ENCODE results near the gene ULK4.

The ULK4 gene

DNA sequence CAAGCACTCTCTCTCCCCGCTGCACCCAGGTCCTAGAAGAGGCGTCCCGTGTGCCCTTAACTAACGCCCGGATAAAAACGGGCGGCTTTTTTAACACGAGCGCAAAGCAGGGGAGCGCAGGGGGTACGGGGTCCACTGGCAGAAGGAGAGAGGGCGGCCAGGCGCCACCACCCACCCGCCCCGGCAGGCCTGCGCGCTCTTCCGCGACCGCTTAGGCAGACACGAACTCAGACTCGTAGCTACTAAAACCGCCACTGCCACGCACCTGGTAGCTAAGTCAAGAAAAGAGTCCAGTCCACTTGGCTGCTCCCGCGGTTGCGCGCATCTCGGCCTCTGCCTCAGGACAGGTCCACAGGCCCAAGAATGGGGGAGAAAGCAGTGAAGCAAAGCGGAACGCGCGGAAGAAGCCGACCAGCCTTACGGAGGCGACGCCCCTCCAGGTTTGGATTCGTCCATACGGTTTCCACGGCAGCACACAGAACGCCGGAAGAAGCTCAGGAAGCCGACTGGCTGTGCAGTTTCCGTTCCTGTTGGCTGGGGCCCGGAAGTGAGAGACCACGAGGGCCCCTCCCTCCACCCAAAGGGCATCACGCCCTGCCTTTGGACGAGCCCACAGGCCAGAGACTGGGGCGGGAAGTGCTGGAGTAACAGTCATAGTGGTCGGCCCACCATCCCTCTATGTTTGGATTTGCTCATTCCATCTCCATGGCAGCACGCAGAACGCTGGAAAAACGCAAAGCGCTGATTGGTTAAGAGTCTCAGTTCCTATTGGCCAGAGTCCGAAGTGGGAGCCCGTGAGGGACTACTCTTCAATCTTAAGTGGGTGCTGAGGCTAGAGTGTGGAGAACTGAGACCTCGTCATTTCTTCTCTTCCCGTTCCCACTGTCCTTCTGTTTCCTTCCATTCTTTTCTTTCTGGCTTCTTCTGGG, at the start of gene ULK4:
Gene ULK4, minus strand, starts transcription at position 353 of the 929 bp plus-strand sequence. CDS start 7,344 bp downstream, outside the sequence.
- H3K36me3 ChIP-seq (replicated peaks) = no peaks in the 10 kb centered on the region; the same call in 1 of the 2 replicates
- no peaks in the 10 kb centered on the region for H3K9me3 ChIP-seq
- peak; percentile 97 for DNase-seq (ENCODE audit: low spot score in 2 of 2)
- peak within 1 kb of the TSS; percentile 96 for H3K4me3 ChIP-seq
- no peaks in the 10 kb centered on the region for H3K27me3 ChIP-seq (ENCODE audit: low read depth)
- in situ Hi-C loops (cut with MboI; ENCODE audit: low sequenced_read_pairs) = no loop called here
- H3K4me1 ChIP-seq = peaks cover 5% of the 10 kb centered on the region

DNA sequence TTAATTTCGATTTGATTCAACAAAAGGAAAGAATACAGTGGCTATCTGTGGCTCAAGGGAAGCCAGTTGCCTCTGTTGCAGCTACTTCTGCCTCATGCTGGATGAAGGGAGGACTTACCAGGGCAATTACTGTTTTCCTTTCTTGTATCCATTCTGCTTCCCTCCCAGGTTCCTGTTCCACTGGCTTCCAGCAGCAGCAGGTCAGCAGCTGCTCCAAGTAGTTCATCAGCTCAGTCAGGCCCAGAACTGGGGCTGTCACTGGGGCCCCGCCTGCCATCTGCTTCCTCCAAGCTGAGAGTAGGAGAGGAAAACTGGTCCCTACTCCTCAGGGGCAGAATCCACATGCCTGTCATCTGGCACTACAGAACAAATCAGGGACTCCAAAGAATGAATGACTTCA, 48.6 kb upstream of the ULK4 start:
- Histone ChIP-seq H3K4me3 (no peak overlapping the region), H3K36me3 (replicated peaks) (no peaks in the 10 kb centered on the region), H3K27me3 (ENCODE audit: low read depth) (no peaks in the 10 kb centered on the region), H3K9me3 (no peaks in the 10 kb centered on the region), H3K4me1 (peaks cover 8% of the 10 kb centered on the region)
- no peak for DNase-seq (ENCODE audit: low spot score in 2 of 2)
- in situ Hi-C loops (cut with MboI; ENCODE audit: low sequenced_read_pairs) = no loop called here

DNA sequence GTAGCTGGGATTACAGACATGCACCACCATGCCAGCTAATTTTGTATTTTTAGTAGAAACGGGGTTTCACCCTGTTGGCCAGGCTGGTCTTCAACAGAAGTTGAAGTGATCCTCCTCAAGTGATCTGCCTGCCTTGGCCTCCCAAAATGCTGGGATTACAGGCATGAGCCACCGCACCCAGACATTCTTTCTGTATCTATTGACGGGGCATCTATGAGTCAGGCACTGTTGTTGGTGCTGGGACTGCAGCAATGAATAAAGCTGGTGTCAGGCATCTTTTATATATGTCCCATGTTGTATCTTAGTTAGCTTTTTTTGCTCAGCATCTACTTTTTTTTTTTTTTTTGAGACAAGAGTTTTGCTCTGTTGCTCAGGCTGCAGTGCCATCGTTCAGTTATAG, 47.6 kb upstream of the ULK4 start:
- Histone ChIP-seq H3K36me3 (replicated peaks) (no peaks in the 10 kb centered on the region), H3K9me3 (no peaks in the 10 kb centered on the region), H3K4me1 (peaks cover 5% of the 10 kb centered on the region; the same call in 1 of the 2 replicates), H3K27me3 (ENCODE audit: low read depth) (no peaks in the 10 kb centered on the region), H3K4me3 (no peak overlapping the region)
- in situ Hi-C loops (cut with MboI; ENCODE audit: low sequenced_read_pairs) = no loop called here
- DNase-seq (ENCODE audit: low spot score in 2 of 2) = no peak

DNA sequence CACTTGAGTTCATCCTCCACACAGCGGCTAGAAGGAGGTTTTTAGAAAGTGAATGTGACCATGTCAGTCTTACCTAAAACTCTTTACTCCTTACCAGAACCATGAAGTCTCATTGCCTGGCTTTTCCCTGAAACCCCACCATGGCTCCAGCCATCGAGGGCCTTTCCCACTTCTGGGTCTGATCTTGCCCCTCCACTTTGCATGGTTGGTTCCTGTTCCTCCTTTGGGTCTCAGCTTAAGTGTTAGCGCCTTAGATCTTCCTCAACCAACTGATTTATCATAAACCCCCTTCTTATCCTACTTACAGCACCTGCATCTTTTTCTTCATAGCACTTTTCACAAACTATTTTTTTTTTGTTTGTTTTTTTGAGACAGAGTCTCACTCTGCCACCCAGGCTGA, 45.9 kb upstream of the ULK4 start:
- DNase-seq (ENCODE audit: low spot score in 2 of 2) = no peak
- in situ Hi-C loops (cut with MboI; ENCODE audit: low sequenced_read_pairs) = no loop called here
- no peaks in the 10 kb centered on the region for H3K27me3 ChIP-seq (ENCODE audit: low read depth)
- no peaks in the 10 kb centered on the region for H3K9me3 ChIP-seq
- peaks cover 1% of the 10 kb centered on the region; the same call in 1 of the 2 replicates for H3K4me1 ChIP-seq
- no peak overlapping the region for H3K4me3 ChIP-seq
- no peaks in the 10 kb centered on the region for H3K36me3 ChIP-seq (replicated peaks)

DNA sequence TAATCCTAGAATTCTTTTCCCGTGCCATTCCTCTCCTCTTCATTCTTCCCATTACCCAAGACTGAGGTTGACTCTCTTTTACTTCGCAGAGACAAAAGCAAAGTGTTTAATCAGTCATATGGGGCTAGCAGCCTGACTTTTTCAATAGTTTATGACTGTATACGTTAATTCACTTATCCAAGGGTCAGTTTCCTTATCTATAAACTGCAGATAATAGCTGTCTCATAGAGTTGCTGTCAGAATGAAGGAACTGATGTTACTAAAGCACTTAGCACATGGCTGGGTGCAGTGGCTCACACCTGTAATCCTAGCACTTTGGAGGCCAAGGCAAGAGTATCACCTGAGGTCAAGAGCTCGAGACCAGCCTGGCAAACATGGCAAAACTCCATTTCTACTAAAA, 43.5 kb upstream of the ULK4 start:
- no peak for DNase-seq (ENCODE audit: low spot score in 2 of 2)
- Histone ChIP-seq H3K4me3 (no peak overlapping the region), H3K36me3 (replicated peaks) (no peaks in the 10 kb centered on the region), H3K9me3 (no peaks in the 10 kb centered on the region), H3K4me1 (no peaks in the 10 kb centered on the region), H3K27me3 (ENCODE audit: low read depth) (peaks cover 3% of the 10 kb centered on the region; the same call in 1 of the 2 replicates)
- in situ Hi-C loops (cut with MboI; ENCODE audit: low sequenced_read_pairs) = no loop called here

DNA sequence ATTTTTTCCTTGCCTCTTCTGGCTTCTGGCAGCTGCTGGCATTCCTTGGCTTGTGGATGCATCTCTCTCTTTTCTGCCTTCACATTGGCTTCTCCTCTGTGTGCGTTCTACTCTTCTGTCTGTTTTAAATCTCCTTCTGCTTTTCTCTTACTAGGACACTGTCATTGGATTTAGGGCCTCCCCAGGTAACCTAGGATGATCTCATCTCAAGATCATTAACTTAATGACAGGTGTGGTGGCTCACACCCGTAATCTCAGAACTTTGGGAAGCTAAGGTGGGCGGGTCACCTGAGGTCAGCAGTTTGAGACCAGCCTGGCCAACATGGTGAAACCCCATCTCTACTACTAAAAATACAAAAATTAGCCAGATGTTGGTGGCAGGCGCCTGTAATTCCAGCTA, 40.9 kb upstream of the ULK4 start:
- peaks cover 3% of the 10 kb centered on the region; the same call in 1 of the 2 replicates for H3K27me3 ChIP-seq (ENCODE audit: low read depth)
- no peaks in the 10 kb centered on the region for H3K36me3 ChIP-seq (replicated peaks)
- in situ Hi-C loops (cut with MboI; ENCODE audit: low sequenced_read_pairs) = no loop called here
- DNase-seq (ENCODE audit: low spot score in 2 of 2) = no peak
- no peak overlapping the region for H3K4me3 ChIP-seq
- H3K9me3 ChIP-seq = no peaks in the 10 kb centered on the region
- no peaks in the 10 kb centered on the region for H3K4me1 ChIP-seq

DNA sequence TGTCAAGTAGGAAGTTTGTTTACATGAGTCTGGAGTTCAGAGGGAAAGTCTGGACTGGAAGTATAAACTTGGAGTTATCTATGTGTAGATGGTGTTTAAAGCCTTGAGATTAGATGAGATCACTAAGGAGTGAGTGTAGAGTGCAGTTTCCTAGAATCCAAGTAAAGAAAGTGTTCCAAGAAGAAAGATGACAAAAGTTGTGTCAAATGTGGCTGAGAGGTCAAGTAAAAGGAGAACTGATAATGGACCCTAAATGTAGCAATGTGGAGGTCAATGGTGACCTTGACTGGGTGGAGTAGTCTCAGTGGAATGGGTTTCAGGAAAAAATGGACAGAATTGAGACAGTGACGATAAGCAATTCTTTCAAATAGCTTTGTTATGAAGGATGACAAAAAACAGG, 39.9 kb upstream of the ULK4 start:
- H3K9me3 ChIP-seq = no peaks in the 10 kb centered on the region
- no peaks in the 10 kb centered on the region for H3K36me3 ChIP-seq (replicated peaks)
- peaks cover 3% of the 10 kb centered on the region; the same call in 1 of the 2 replicates for H3K27me3 ChIP-seq (ENCODE audit: low read depth)
- in situ Hi-C loops (cut with MboI; ENCODE audit: low sequenced_read_pairs) = no loop called here
- no peak overlapping the region for H3K4me3 ChIP-seq
- no peak for DNase-seq (ENCODE audit: low spot score in 2 of 2)
- H3K4me1 ChIP-seq = no peaks in the 10 kb centered on the region

DNA sequence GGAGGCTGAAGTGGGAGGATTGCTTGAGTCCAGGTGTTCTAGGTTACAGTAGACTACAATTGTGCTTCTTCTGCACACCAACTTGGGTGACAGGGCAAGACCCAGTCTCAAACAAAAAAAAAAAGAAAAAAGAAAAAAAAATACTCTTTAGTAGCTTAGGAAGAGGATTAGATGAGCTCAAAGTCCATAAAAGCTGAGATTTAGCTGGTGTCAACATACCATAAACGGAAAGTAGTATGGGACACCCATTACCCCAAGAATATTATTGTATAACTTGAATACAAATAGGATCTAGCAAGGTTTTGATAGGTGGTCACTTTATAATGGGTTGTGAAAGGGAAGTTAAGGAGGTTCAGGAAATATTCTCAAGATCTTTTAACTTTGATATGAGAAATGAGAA, 38.0 kb upstream of the ULK4 start:
- no peaks in the 10 kb centered on the region for H3K9me3 ChIP-seq
- peaks cover 3% of the 10 kb centered on the region; the same call in 1 of the 2 replicates for H3K27me3 ChIP-seq (ENCODE audit: low read depth)

DNA sequence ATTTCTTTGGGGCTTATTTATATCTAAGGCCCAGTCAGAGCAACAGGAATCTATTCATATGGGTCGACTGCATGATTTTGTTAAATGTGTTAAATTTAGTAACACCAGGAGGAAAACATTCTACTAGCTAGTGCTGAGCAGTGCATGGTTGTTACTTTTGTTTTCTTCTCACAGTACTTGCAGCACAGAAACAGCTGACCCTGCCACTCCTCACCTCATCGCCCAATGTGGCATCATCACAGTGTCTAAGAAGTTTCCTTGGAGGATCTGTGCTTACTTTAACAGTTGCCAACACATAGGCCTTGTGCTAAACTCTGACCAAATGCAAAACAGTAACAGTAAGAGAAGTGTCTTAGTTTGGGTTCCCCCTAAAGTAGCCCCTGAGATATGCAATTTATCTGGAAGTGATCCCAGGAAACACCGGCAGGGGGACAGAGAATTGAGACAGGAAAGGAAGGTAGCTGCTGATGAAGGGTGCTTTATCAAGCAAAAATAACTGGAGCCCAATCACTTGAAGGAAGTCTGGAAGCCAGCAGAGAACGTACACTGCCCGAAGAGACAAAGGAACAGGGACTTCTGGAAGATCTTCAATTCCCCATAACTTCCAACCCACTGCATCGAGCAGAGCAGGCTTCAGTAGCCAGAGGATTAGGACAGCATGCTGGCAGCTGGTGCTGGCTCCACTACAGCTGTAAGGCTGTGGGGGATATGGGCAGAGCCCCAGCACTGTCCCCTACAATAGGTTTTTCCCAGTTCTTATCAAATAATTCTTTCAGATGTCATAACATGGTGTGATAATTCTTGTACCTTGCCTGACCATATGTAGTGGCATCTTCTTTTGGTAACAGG, 36.0 kb upstream of the ULK4 start:
- DNase-seq (ENCODE audit: low spot score in 2 of 2) = peak in 1 of 2 experiments; percentile 49
- peaks cover 3% of the 10 kb centered on the region; the same call in 1 of the 2 replicates for H3K27me3 ChIP-seq (ENCODE audit: low read depth)
- H3K36me3 ChIP-seq (replicated peaks) = no peaks in the 10 kb centered on the region
- no peak overlapping the region for H3K4me3 ChIP-seq
- H3K4me1 ChIP-seq = no peaks in the 10 kb centered on the region
- H3K9me3 ChIP-seq = no peaks in the 10 kb centered on the region
- in situ Hi-C loops (cut with MboI; ENCODE audit: low sequenced_read_pairs) = no loop called here

More for the DNA sequence above, 38.0 kb upstream of the ULK4 start:
- Histone ChIP-seq H3K4me1 (no peaks in the 10 kb centered on the region), H3K4me3 (no peak overlapping the region), H3K36me3 (replicated peaks) (no peaks in the 10 kb centered on the region)
- in situ Hi-C loops (cut with MboI; ENCODE audit: low sequenced_read_pairs) = no loop called here
- no peak for DNase-seq (ENCODE audit: low spot score in 2 of 2)

DNA sequence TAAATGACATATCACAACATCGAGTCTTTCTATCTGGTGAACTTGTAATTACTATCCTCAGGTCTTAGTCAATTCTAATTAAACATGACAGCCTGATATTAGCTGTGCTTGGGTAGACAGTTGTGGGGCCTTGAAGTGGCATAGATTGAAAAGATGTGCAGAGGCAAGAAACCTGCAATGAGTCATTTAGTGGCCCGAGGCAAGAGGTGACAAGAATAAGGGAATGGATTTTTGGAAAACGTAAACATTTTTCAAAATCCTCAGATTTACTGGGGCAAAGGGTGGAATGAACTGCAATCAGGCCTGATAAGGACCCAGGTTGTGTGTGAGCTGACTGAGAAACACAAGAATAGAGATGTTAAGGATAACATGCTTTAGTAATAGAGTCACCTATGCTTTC, 29.5 kb upstream of the ULK4 start:
- Histone ChIP-seq H3K4me1 (no peaks in the 10 kb centered on the region), H3K9me3 (no peaks in the 10 kb centered on the region), H3K27me3 (ENCODE audit: low read depth) (no peaks in the 10 kb centered on the region), H3K4me3 (no peak overlapping the region), H3K36me3 (replicated peaks) (no peaks in the 10 kb centered on the region)
- no peak for DNase-seq (ENCODE audit: low spot score in 2 of 2)
- in situ Hi-C loops (cut with MboI; ENCODE audit: low sequenced_read_pairs) = no loop called here

DNA sequence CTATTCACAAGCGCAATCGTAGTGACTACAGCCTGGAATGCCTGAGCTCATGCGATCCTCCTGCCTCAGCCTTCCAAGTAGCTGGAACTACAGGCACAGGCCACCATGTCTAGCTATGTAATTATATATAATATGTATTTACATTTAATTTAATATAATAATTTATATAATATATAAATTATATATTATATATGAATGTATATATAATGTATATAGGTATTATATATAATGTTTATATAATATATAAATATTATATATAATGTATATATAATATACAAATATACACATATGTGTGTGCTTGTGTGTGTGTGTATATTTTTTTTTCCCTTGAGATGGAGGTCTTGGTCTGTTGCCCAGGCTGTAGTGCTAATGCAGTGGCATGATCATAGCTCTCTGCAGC, 27.6 kb upstream of the ULK4 start:
- in situ Hi-C loops (cut with MboI; ENCODE audit: low sequenced_read_pairs) = no loop called here
- no peak for DNase-seq (ENCODE audit: low spot score in 2 of 2)
- Histone ChIP-seq H3K9me3 (no peaks in the 10 kb centered on the region), H3K27me3 (ENCODE audit: low read depth) (no peaks in the 10 kb centered on the region), H3K36me3 (replicated peaks) (no peaks in the 10 kb centered on the region), H3K4me1 (no peaks in the 10 kb centered on the region), H3K4me3 (no peak overlapping the region)

DNA sequence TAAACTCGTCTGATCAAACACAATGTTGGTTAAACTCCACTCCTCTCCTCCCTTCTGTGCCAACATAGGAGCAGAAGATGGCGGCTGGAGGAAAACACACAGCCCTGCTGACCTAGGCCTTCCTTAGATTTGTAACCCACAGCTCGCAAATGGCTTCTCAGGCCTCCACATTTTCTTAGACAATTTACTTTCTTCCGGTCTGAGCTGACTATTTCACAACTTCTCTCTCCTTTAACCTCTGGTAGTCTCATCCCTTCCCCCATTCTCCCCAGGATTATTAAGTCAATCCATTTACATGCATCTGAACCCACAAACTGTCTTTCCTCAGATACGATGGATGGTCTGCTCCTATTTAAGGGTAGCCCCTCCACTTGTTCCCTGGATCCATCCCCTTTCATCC, 25.7 kb upstream of the ULK4 start:
- Histone ChIP-seq H3K4me3 (no peak overlapping the region), H3K27me3 (ENCODE audit: low read depth) (no peaks in the 10 kb centered on the region), H3K9me3 (no peaks in the 10 kb centered on the region), H3K4me1 (no peaks in the 10 kb centered on the region), H3K36me3 (replicated peaks) (no peaks in the 10 kb centered on the region)
- in situ Hi-C loops (cut with MboI; ENCODE audit: low sequenced_read_pairs) = no loop called here
- no peak for DNase-seq (ENCODE audit: low spot score in 2 of 2)

DNA sequence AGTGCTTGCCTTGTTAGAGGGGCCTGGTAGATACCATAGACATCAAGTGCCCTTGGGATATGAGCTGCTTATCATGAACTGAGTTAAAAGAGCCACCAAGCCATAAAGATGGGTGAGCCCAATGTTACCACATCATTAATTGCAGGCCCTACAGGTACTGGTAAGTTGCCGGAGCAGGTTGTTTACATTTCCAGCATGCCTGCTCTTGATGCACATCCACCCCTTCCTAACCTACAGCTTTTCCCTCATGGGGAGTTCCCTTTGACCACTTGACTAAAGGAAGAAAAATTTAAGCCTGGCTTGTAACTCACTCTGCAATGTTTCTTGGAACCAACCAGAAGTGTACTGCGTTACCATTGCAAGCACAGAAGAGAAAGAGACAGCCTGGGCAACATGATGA, 24.7 kb upstream of the ULK4 start:
- H3K36me3 ChIP-seq (replicated peaks) = no peaks in the 10 kb centered on the region
- no peaks in the 10 kb centered on the region for H3K4me1 ChIP-seq
- in situ Hi-C loops (cut with MboI; ENCODE audit: low sequenced_read_pairs) = no loop called here
- no peak for DNase-seq (ENCODE audit: low spot score in 2 of 2)
- no peak overlapping the region for H3K4me3 ChIP-seq
- no peaks in the 10 kb centered on the region for H3K27me3 ChIP-seq (ENCODE audit: low read depth)
- no peaks in the 10 kb centered on the region for H3K9me3 ChIP-seq

DNA sequence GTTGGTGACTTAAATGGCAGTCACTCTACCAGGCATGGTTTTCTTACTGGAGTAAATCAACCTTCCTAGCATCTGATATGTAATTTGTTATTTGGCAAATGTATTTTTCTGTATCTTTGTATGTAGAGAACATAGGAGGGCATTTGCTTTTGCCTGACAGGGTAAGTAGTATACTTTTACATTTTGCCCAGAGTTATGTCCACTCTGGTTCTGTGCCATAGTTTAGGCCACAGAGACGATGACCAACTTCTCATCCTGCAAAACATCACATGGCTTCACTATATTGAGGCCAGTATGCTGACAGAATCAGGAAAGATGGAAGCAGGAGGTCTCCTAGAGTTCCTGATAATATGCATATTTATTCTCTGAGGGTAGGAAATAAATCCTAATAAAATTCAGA, 23.1 kb upstream of the ULK4 start:
- Histone ChIP-seq H3K9me3 (no peaks in the 10 kb centered on the region), H3K36me3 (replicated peaks) (no peaks in the 10 kb centered on the region), H3K4me3 (no peak overlapping the region), H3K4me1 (no peaks in the 10 kb centered on the region), H3K27me3 (ENCODE audit: low read depth) (no peaks in the 10 kb centered on the region)
- no peak for DNase-seq (ENCODE audit: low spot score in 2 of 2)
- in situ Hi-C loops (cut with MboI; ENCODE audit: low sequenced_read_pairs) = no loop called here

Data from HAP-1 (cell line).